ENCODE measurements around the gene JPH2.

DNA sequence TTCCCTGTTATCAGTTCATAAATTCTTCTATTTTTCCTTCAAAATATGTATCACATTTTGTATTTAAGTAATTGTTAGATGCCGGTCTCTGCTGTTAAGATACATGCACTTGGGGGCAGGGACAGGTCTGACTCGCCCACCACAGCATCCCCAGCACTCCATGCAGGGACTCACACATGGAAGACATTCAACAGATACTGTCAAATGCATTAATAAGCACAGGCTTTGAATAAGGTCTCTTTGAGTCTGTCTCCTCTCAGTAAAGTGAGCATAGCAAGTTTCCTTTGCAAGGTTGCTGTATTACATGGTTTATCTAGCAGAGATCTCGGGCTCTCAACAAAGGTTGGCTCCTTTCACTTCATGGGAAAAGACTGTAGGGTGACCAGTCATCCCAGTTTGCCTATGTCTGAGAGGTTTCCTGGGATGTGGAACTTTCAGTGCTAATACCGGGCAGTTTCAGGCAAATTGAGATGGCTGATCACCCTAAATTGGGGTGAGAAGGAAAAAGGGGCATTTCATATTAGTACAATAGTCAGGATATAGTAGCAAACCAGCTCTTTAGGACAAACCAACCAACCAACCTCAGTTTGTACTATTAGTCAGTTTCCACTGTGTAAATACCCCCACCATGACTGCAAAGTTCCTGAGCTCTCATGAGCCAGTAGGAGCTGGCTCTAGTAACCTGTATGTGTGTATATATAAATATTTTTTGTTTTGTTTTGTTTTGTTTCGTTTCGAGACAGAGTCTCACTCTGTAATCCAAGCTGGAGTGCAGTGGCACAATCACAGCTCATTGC is 15.0 kb downstream of the JPH2 start:
- TF ChIP-seq, protein P1, sequence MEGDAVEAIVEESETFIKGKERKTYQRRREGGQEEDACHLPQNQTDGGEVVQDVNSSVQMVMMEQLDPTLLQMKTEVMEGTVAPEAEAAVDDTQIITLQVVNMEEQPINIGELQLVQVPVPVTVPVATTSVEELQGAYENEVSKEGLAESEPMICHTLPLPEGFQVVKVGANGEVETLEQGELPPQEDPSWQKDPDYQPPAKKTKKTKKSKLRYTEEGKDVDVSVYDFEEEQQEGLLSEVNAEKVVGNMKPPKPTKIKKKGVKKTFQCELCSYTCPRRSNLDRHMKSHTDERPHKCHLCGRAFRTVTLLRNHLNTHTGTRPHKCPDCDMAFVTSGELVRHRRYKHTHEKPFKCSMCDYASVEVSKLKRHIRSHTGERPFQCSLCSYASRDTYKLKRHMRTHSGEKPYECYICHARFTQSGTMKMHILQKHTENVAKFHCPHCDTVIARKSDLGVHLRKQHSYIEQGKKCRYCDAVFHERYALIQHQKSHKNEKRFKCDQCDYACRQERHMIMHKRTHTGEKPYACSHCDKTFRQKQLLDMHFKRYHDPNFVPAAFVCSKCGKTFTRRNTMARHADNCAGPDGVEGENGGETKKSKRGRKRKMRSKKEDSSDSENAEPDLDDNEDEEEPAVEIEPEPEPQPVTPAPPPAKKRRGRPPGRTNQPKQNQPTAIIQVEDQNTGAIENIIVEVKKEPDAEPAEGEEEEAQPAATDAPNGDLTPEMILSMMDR (IDR thresholded peaks at IDR 0.05; ENCODE audit: low read depth, low read length, missing input control): no peak
- TF ChIP-seq, protein P2, sequence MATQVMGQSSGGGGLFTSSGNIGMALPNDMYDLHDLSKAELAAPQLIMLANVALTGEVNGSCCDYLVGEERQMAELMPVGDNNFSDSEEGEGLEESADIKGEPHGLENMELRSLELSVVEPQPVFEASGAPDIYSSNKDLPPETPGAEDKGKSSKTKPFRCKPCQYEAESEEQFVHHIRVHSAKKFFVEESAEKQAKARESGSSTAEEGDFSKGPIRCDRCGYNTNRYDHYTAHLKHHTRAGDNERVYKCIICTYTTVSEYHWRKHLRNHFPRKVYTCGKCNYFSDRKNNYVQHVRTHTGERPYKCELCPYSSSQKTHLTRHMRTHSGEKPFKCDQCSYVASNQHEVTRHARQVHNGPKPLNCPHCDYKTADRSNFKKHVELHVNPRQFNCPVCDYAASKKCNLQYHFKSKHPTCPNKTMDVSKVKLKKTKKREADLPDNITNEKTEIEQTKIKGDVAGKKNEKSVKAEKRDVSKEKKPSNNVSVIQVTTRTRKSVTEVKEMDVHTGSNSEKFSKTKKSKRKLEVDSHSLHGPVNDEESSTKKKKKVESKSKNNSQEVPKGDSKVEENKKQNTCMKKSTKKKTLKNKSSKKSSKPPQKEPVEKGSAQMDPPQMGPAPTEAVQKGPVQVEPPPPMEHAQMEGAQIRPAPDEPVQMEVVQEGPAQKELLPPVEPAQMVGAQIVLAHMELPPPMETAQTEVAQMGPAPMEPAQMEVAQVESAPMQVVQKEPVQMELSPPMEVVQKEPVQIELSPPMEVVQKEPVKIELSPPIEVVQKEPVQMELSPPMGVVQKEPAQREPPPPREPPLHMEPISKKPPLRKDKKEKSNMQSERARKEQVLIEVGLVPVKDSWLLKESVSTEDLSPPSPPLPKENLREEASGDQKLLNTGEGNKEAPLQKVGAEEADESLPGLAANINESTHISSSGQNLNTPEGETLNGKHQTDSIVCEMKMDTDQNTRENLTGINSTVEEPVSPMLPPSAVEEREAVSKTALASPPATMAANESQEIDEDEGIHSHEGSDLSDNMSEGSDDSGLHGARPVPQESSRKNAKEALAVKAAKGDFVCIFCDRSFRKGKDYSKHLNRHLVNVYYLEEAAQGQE (IDR thresholded peaks at IDR 0.05): no peak
- TF ChIP-seq, protein P3, sequence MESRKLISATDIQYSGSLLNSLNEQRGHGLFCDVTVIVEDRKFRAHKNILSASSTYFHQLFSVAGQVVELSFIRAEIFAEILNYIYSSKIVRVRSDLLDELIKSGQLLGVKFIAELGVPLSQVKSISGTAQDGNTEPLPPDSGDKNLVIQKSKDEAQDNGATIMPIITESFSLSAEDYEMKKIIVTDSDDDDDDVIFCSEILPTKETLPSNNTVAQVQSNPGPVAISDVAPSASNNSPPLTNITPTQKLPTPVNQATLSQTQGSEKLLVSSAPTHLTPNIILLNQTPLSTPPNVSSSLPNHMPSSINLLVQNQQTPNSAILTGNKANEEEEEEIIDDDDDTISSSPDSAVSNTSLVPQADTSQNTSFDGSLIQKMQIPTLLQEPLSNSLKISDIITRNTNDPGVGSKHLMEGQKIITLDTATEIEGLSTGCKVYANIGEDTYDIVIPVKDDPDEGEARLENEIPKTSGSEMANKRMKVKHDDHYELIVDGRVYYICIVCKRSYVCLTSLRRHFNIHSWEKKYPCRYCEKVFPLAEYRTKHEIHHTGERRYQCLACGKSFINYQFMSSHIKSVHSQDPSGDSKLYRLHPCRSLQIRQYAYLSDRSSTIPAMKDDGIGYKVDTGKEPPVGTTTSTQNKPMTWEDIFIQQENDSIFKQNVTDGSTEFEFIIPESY (IDR thresholded peaks at IDR 0.05): no peak
